ENCODE measurements around the gene WDFY4.

Gene WDFY4

GRCh38 chr10:48656241-48656913, 28.3 kb upstream of the WDFY4 start:
- H3K4me3 ChIP-seq (replicated peaks in 1 of 2; ENCODE audit: low read depth in 2 of 2, low read length in 2 of 2): peak overlapping the region; percentile 44 to 66
- DNase-seq (ENCODE audit: low read depth in 2 of 2): peak; percentile 92 to 96
- peak; percentile 47 for TF ChIP-seq CTCF (IDR thresholded peaks at IDR 0.05; ENCODE audit: low read depth, low read length)

- DNase-seq (ENCODE audit: low read depth in 2 of 2): no peak
- H3K4me3 ChIP-seq (replicated peaks in 1 of 2; ENCODE audit: low read depth in 2 of 2, low read length in 2 of 2): peak overlapping the region; percentile 42 to 46
- TF ChIP-seq CTCF (IDR thresholded peaks at IDR 0.05; ENCODE audit: low read depth, low read length): no peak
These were observed 27.8 kb upstream of the WDFY4 start for GRCh38 chr10:48656914-48657305.

- TF ChIP-seq CTCF (IDR thresholded peaks at IDR 0.05; ENCODE audit: low read depth, low read length): no peak
- no peak overlapping the region for H3K4me3 ChIP-seq (replicated peaks in 1 of 2; ENCODE audit: low read depth in 2 of 2, low read length in 2 of 2)
- DNase-seq (ENCODE audit: low read depth in 2 of 2): no peak
These were observed 27.3 kb upstream of the WDFY4 start for GRCh38 chr10:48657416-48657815.

- DNase-seq (ENCODE audit: low read depth in 2 of 2): peak; percentile 71 to 73
- no peak overlapping the region for H3K4me3 ChIP-seq (replicated peaks in 1 of 2; ENCODE audit: low read depth in 2 of 2, low read length in 2 of 2)
- TF ChIP-seq CTCF (IDR thresholded peaks at IDR 0.05; ENCODE audit: low read depth, low read length): peak; percentile 87
These were observed 26.3 kb upstream of the WDFY4 start for GRCh38 chr10:48658243-48658974.

GRCh38 chr10:48658975-48659269, 25.8 kb upstream of the WDFY4 start:
- TF ChIP-seq CTCF (IDR thresholded peaks at IDR 0.05; ENCODE audit: low read depth, low read length): no peak
- no peak for DNase-seq (ENCODE audit: low read depth in 2 of 2)
- no peak overlapping the region for H3K4me3 ChIP-seq (replicated peaks in 1 of 2; ENCODE audit: low read depth in 2 of 2, low read length in 2 of 2)

- DNase-seq (ENCODE audit: low read depth in 2 of 2): peak; percentile 19 to 33
- H3K4me3 ChIP-seq (replicated peaks in 1 of 2; ENCODE audit: low read depth in 2 of 2, low read length in 2 of 2): no peak overlapping the region
- peak; percentile 34 for TF ChIP-seq CTCF (IDR thresholded peaks at IDR 0.05; ENCODE audit: low read depth, low read length)
These were observed 24.9 kb upstream of the WDFY4 start for GRCh38 chr10:48659790-48660189.

All from cardiac fibroblast (primary cell).